WTC11 (cell line): ENCODE data around the gene PLCH2. TPM values are rescaled to one million over a fixed set of nuclear protein-coding genes. Genes with fewer than 3 reads are reported as not detected.

Experiments
- ATAC-seq: fragments of 200-7000 bp; cut with Tn5 transposase; 2 replicates; pipeline ENCODE4 v1.10.0; 2021; ENCODE audit warnings: mild to moderate bottlenecking, moderate library complexity
- CTCF ChIA-PET: fragments of 300-600 bp; sonication (Branson Sonifier 250); formaldehyde crosslinking; loops from one replicate; lab custom pipeline; 2021; ENCODE audit warnings: antibody characterized with exemption; lab: Charles Lee
- POLR2A ChIA-PET: fragments of 350-600 bp; sonication (Branson Sonifier 250); formaldehyde crosslinking; loops from one replicate; lab custom pipeline; 2021; ENCODE audit warnings: antibody characterized with exemption; lab: Charles Lee
- DNase-seq: peaks from one replicate; pipeline ENCODE4 v3.0.0; 2021; ENCODE audit warnings: low spot score
- H3K27ac Mint-ChIP-seq: 2 replicates; pipeline ENCODE4 v1.8.0; 2021; ENCODE audit warnings: mixed read lengths
- H3K27me3 Mint-ChIP-seq: 2 replicates; pipeline ENCODE4 v1.8.0; 2021; ENCODE audit warnings: low read depth, mild to moderate bottlenecking, moderate library complexity, mixed read lengths
- H3K36me3 Mint-ChIP-seq: 2 replicates; pipeline ENCODE4 v1.8.0; 2021; ENCODE audit warnings: mixed read lengths
- H3K4me1 Mint-ChIP-seq: 2 replicates; pipeline ENCODE4 v1.8.0; 2022; ENCODE audit warnings: mixed read lengths
- H3K4me3 Mint-ChIP-seq: 2 replicates; pipeline ENCODE4 v1.8.0; 2021; ENCODE audit warnings: mild to moderate bottlenecking, moderate library complexity, mixed read lengths
- H3K9me3 Mint-ChIP-seq: 2 replicates; pipeline ENCODE4 v1.8.0; 2021; ENCODE audit warnings: mixed read lengths
- CTCF ChIP-seq: fragments of 200-600 bp; IDR thresholded peaks from 2 replicates; pipeline ENCODE4 v1.8.0; 2022; ENCODE audit warnings: antibody characterized with exemption
- E2F1 ChIP-seq: sonication (generic); formaldehyde crosslinking; IDR thresholded peaks from 2 replicates; pipeline ENCODE4 v1.8.0; 2022; ENCODE audit warnings: mild to moderate bottlenecking, missing genetic modification reagents
- EMX1 ChIP-seq: fragments of 250-450 bp; sonication (Bioruptor Pico); IDR thresholded peaks from 2 replicates; pipeline ENCODE4 v1.8.0; 2021; ENCODE audit warnings: mild to moderate bottlenecking
- ETV6 ChIP-seq: sonication (generic); formaldehyde crosslinking; IDR thresholded peaks from 2 replicates; pipeline ENCODE4 v1.8.1; 2022; ENCODE audit warnings: mild to moderate bottlenecking, missing genetic modification reagents
- FOXP1 ChIP-seq: sonication (generic); formaldehyde crosslinking; IDR thresholded peaks from 2 replicates; pipeline ENCODE4 v1.8.0; 2022; ENCODE audit warnings: missing genetic modification reagents, mild to moderate bottlenecking, moderate library complexity, borderline replicate concordance
- GTF2I ChIP-seq: fragments of 250-450 bp; sonication (Bioruptor Pico); conservative IDR thresholded peaks from 2 replicates; pipeline ENCODE4 v1.4.0; 2021; ENCODE audit warnings: mild to moderate bottlenecking
- RELA ChIP-seq: sonication (generic); formaldehyde crosslinking; IDR thresholded peaks from 2 replicates; pipeline ENCODE4 v1.8.1; 2022; ENCODE audit warnings: missing genetic modification reagents, mild to moderate bottlenecking, borderline replicate concordance
- SP1 ChIP-seq: sonication (generic); formaldehyde crosslinking; conservative IDR thresholded peaks from 2 replicates; pipeline ENCODE4 v1.8.1; 2022; ENCODE audit warnings: missing genetic modification reagents
- TCF7 ChIP-seq: sonication (generic); formaldehyde crosslinking; IDR thresholded peaks from 2 replicates; pipeline ENCODE4 v1.8.0; 2022; ENCODE audit warnings: mild to moderate bottlenecking, low read depth, missing genetic modification reagents, moderate library complexity
- TEAD1 ChIP-seq: sonication (generic); formaldehyde crosslinking; IDR thresholded peaks from 2 replicates; pipeline ENCODE4 v1.8.0; 2022; ENCODE audit warnings: mild to moderate bottlenecking, missing genetic modification reagents
- TP53 ChIP-seq: sonication (generic); formaldehyde crosslinking; IDR thresholded peaks from 2 replicates; pipeline ENCODE4 v1.8.1; 2023; ENCODE audit warnings: mild to moderate bottlenecking, missing genetic modification reagents
- USF2 ChIP-seq: sonication (generic); formaldehyde crosslinking; IDR thresholded peaks from 2 replicates; pipeline ENCODE4 v1.8.1; 2023; ENCODE audit warnings: mild to moderate bottlenecking, missing genetic modification reagents, moderate library complexity
- ZNF121 ChIP-seq: sonication (generic); formaldehyde crosslinking; IDR thresholded peaks from 2 replicates; pipeline ENCODE4 v1.8.0; 2023; ENCODE audit warnings: missing genetic modification reagents
- ZNF138 ChIP-seq: sonication (generic); formaldehyde crosslinking; conservative IDR thresholded peaks from 2 replicates; pipeline ENCODE4 v1.8.1; 2022; ENCODE audit warnings: mild to moderate bottlenecking, moderate library complexity, missing genetic modification reagents
- total RNA-seq: library from RNA; stranded (reverse); gene quantifications from 3 replicates; pipeline ENCODE4 v1.2.3, GENCODE V29; 2021
- TF ChIP-seq, protein P1 (sequence below): sonication (generic); formaldehyde crosslinking; IDR thresholded peaks from 2 replicates; pipeline ENCODE4 v1.8.0; 2022; ENCODE audit warnings: missing genetic modification reagents
- TF ChIP-seq, protein P2 (sequence below): sonication (generic); formaldehyde crosslinking; IDR thresholded peaks from 2 replicates; pipeline ENCODE4 v1.8.0; 2023; ENCODE audit warnings: missing genetic modification reagents, mild to moderate bottlenecking, borderline replicate concordance

PLCH2 gene
- total RNA-seq, 1 experiment from 2014 or later: 0.17 TPM

DNA sequence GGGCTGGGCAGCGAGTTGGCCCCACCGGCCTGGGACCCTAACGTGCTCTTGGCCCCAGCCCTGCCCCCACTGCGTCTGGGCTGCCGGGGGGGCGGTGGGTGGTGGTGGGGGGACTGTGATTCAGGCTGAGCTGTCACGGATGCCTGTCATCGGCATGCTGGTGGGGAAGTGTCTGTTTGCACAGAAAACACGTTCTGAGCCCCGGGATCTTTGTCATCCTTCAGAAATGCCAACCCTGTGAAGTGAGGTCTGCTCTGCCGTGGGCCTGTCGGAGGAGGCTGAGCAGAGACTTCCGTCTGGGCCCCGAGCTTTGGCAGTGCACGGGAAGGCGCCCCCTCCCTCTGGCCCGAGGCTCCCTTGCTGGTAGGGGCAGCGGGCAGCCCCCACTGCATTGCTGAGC, 24.3 kb upstream of the PLCH2 start (continued):
- TF ChIP-seq, protein P1, sequence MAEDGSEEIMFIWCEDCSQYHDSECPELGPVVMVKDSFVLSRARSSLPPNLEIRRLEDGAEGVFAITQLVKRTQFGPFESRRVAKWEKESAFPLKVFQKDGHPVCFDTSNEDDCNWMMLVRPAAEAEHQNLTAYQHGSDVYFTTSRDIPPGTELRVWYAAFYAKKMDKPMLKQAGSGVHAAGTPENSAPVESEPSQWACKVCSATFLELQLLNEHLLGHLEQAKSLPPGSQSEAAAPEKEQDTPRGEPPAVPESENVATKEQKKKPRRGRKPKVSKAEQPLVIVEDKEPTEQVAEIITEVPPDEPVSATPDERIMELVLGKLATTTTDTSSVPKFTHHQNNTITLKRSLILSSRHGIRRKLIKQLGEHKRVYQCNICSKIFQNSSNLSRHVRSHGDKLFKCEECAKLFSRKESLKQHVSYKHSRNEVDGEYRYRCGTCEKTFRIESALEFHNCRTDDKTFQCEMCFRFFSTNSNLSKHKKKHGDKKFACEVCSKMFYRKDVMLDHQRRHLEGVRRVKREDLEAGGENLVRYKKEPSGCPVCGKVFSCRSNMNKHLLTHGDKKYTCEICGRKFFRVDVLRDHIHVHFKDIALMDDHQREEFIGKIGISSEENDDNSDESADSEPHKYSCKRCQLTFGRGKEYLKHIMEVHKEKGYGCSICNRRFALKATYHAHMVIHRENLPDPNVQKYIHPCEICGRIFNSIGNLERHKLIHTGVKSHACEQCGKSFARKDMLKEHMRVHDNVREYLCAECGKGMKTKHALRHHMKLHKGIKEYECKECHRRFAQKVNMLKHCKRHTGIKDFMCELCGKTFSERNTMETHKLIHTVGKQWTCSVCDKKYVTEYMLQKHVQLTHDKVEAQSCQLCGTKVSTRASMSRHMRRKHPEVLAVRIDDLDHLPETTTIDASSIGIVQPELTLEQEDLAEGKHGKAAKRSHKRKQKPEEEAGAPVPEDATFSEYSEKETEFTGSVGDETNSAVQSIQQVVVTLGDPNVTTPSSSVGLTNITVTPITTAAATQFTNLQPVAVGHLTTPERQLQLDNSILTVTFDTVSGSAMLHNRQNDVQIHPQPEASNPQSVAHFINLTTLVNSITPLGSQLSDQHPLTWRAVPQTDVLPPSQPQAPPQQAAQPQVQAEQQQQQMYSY: no peak
- TF ChIP-seq CTCF (no peak), GTF2I (no peak)

DNA sequence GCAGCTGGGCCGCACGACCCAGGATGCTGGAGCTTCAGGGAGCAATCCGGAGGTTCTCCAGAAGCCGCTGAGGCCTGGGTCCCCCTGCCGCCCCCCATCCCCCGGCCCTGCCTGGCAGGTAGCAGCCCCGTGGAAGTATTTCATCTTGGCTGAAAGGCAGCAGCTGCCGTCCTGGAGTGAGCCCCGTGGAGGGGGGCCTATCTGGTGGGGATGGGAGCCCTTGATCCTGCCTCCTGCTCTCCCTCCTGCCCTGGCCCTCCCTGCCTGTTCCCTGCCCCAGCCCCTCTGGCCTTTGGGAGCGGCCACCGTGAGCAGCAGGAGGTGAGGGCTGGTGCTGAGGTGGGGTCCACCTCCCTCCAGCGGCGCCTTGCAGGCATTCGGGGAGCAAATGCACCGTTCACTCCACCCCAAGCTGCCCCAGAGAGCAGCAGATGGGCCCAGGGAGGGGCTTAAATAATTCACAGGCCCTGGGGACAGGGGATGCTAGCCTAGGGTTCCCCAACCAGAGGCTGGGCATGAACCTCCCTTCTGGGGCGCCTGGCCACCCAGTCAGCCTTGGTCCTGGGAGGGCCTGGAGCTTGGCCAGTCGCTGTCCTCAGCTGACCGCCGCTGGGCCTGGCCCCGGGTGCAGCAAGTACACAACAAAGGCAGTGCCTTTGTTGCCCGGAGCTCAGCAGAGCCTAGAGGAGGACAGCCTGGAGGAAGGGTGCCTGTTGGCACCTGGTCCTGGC, 23.7 kb upstream of the PLCH2 start:
- Mint-ChIP-seq H3K36me3 (no peaks in the 10 kb centered on the region), H3K4me3 (no peak overlapping the region), H3K27ac (no peak overlapping the region), H3K27me3 (no peaks in the 10 kb centered on the region), H3K9me3 (no peaks in the 10 kb centered on the region)
- ATAC-seq (no peak), DNase-seq (no peak)
- TF ChIP-seq ZNF121 (CRISPR knock-in tag) (no peak), ETV6 (CRISPR knock-in tag) (no peak), RELA (CRISPR knock-in tag) (no peak), SP1 (CRISPR knock-in tag) (no peak), TEAD1 (no peak), TP53 (no peak), FOXP1 (no peak), ZNF138 (CRISPR knock-in tag) (no peak), TCF7 (CRISPR knock-in tag) (no peak), EMX1 (no peak)
- TF ChIP-seq, protein P2, sequence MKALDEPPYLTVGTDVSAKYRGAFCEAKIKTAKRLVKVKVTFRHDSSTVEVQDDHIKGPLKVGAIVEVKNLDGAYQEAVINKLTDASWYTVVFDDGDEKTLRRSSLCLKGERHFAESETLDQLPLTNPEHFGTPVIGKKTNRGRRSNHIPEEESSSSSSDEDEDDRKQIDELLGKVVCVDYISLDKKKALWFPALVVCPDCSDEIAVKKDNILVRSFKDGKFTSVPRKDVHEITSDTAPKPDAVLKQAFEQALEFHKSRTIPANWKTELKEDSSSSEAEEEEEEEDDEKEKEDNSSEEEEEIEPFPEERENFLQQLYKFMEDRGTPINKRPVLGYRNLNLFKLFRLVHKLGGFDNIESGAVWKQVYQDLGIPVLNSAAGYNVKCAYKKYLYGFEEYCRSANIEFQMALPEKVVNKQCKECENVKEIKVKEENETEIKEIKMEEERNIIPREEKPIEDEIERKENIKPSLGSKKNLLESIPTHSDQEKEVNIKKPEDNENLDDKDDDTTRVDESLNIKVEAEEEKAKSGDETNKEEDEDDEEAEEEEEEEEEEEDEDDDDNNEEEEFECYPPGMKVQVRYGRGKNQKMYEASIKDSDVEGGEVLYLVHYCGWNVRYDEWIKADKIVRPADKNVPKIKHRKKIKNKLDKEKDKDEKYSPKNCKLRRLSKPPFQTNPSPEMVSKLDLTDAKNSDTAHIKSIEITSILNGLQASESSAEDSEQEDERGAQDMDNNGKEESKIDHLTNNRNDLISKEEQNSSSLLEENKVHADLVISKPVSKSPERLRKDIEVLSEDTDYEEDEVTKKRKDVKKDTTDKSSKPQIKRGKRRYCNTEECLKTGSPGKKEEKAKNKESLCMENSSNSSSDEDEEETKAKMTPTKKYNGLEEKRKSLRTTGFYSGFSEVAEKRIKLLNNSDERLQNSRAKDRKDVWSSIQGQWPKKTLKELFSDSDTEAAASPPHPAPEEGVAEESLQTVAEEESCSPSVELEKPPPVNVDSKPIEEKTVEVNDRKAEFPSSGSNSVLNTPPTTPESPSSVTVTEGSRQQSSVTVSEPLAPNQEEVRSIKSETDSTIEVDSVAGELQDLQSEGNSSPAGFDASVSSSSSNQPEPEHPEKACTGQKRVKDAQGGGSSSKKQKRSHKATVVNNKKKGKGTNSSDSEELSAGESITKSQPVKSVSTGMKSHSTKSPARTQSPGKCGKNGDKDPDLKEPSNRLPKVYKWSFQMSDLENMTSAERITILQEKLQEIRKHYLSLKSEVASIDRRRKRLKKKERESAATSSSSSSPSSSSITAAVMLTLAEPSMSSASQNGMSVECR: no peak
- TF ChIP-seq, all 79 proteins: peak for 0
- ChIA-PET CTCF (interaction anchor here (1.0 to 2.1 kb wide), 4 partner anchors 9 to 22 kb away, joined by 3 to 7 read pairs (median 3); no protein-coding TSS in a partner anchor), POLR2A (no interaction called here)
- H3K4me1 Mint-ChIP-seq: no peaks in the 10 kb centered on the region

DNA sequence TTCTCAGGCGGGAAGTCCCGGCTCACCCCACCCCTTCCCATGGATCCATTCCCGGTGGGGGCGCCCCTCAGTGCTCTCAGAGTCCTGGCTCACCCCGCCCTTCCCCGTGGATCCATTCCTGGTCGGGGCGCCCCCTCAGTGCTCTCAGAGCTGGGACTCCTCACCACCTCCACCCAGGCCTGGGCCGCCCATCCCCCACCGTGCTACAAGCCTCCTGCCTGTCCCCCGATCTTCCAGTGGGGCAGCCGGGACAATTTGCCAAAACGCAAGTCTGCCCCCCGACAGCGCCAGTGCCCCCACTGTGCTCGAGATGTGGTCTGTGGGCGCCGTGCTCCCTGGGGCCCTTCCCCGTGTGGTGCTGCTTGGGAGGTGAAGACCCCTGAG, 23.2 kb upstream of the PLCH2 start:
- CTCF ChIA-PET: interaction anchor here (1.0 to 2.1 kb wide), 4 partner anchors 9 to 21 kb away, joined by 3 to 7 read pairs (median 3); no protein-coding TSS in a partner anchor
- Mint-ChIP-seq H3K36me3 (no peaks in the 10 kb centered on the region), H3K9me3 (no peaks in the 10 kb centered on the region), H3K27me3 (no peaks in the 10 kb centered on the region), H3K4me1 (no peaks in the 10 kb centered on the region), H3K4me3 (no peak overlapping the region), H3K27ac (peak overlapping the region; percentile 57; the same call in 1 of the 2 replicates)
- POLR2A ChIA-PET: no interaction called here
- ATAC-seq: no peak
- no peak for TF ChIP-seq E2F1 (CRISPR knock-in tag)
- TF ChIP-seq USF2: no peak
- TF ChIP-seq ETV6 (CRISPR knock-in tag): no peak
- TF ChIP-seq, all 79 proteins: peak for 0
- no peak for DNase-seq
